Measurements from ENCODE around the gene AACS. TPM values are rescaled to one million over a fixed set of nuclear protein-coding genes. Genes with fewer than 3 reads are reported as not detected.

The AACS gene
- total and polyA plus RNA-seq, 2 experiments from 2014 or later = 32.2 to 36.8 TPM

GRCh38 chr12:125089083-125089482 lies 23.8 kb downstream of the AACS start:
- Histone ChIP-seq H3K9me3 (ENCODE audit: low read depth) (no peaks in the 10 kb centered on the region), H3K4me3 (no peak overlapping the region), H3K4me1 (ENCODE audit: low read depth) (no peaks in the 10 kb centered on the region), H3K27ac (no peak overlapping the region), H3K27me3 (no peaks in the 10 kb centered on the region), H3K36me3 (no peaks in the 10 kb centered on the region)
- no peak for DNase-seq (ENCODE audit: low read depth in 1 of 2, low spot score in 1 of 2)
- TF ChIP-seq CTCF (IDR thresholded peaks at IDR 0.05; ENCODE audit: low read depth, low read length) = no peak

- no peak overlapping the region for H3K4me3 ChIP-seq
- H3K36me3 ChIP-seq = no peaks in the 10 kb centered on the region
- no peaks in the 10 kb centered on the region for H3K27me3 ChIP-seq
- no peaks in the 10 kb centered on the region for H3K9me3 ChIP-seq (ENCODE audit: low read depth)
- no peak for DNase-seq (ENCODE audit: low read depth in 1 of 2, low spot score in 1 of 2)
- no peaks in the 10 kb centered on the region for H3K4me1 ChIP-seq (ENCODE audit: low read depth)
- H3K27ac ChIP-seq = no peak overlapping the region
- no peak for TF ChIP-seq CTCF (IDR thresholded peaks at IDR 0.05; ENCODE audit: low read depth, low read length)
These were observed 24.4 kb downstream of the AACS start for GRCh38 chr12:125089626-125090025.

GRCh38 chr12:125090437-125090836 lies 25.2 kb downstream of the AACS start:
- no peak for DNase-seq (ENCODE audit: low read depth in 1 of 2, low spot score in 1 of 2)
- Histone ChIP-seq H3K9me3 (ENCODE audit: low read depth) (no peaks in the 10 kb centered on the region), H3K36me3 (no peaks in the 10 kb centered on the region), H3K4me1 (ENCODE audit: low read depth) (no peaks in the 10 kb centered on the region), H3K4me3 (no peak overlapping the region), H3K27me3 (no peaks in the 10 kb centered on the region), H3K27ac (no peak overlapping the region)
- no peak for TF ChIP-seq CTCF (IDR thresholded peaks at IDR 0.05; ENCODE audit: low read depth, low read length)

GRCh38 chr12:125091401-125091800 lies 26.2 kb downstream of the AACS start:
- no peak for DNase-seq (ENCODE audit: low read depth in 1 of 2, low spot score in 1 of 2)
- H3K4me1 ChIP-seq (ENCODE audit: low read depth) = no peaks in the 10 kb centered on the region
- H3K27me3 ChIP-seq = no peaks in the 10 kb centered on the region
- no peak for TF ChIP-seq CTCF (IDR thresholded peaks at IDR 0.05; ENCODE audit: low read depth, low read length)
- H3K4me3 ChIP-seq = no peak overlapping the region
- H3K36me3 ChIP-seq = no peaks in the 10 kb centered on the region
- H3K27ac ChIP-seq = no peak overlapping the region
- H3K9me3 ChIP-seq (ENCODE audit: low read depth) = no peaks in the 10 kb centered on the region

GRCh38 chr12:125092108-125092871 lies 27.1 kb downstream of the AACS start:
- Histone ChIP-seq H3K4me1 (ENCODE audit: low read depth) (no peaks in the 10 kb centered on the region), H3K9me3 (ENCODE audit: low read depth) (no peaks in the 10 kb centered on the region), H3K27me3 (no peaks in the 10 kb centered on the region), H3K36me3 (no peaks in the 10 kb centered on the region), H3K27ac (no peak overlapping the region), H3K4me3 (no peak overlapping the region)
- no peak for DNase-seq (ENCODE audit: low read depth in 1 of 2, low spot score in 1 of 2)
- no peak for TF ChIP-seq CTCF (IDR thresholded peaks at IDR 0.05; ENCODE audit: low read depth, low read length)

All from cardiac muscle cell (in vitro differentiated cells and primary cell).